Sigmoid colon (tissue), 7 donors: ENCODE measurements around the gene AACS. TPM values are rescaled to one million over a fixed set of nuclear protein-coding genes. Genes with fewer than 3 reads are reported as not detected.
"Not testable (repeated sequence)": the region's sequence is repeated elsewhere in the genome, so short reads cannot be mapped to it uniquely, and the experiment has no call there.

Experiments used
- DNase-seq: peaks from one replicate; pipeline ENCODE4 v3.0.0-alpha.2; 2019
- H3K27ac ChIP-seq, 4 donors: fragments of 200-600 bp; sonication (generic); one replicate each; pipeline ENCODE4 v1.5.1; 2016 to 2019; ENCODE audit warnings: mild to moderate bottlenecking in 1 of 4
- H3K27me3 ChIP-seq, 3 donors: fragments of 200-600 bp; sonication (generic); one replicate each; pipeline ENCODE4 v1.5.1; 2019; ENCODE audit warnings: mild to moderate bottlenecking in 1 of 3
- H3K36me3 ChIP-seq, 4 donors: fragments of 200-600 bp; sonication (generic); one replicate each; pipeline ENCODE4 v1.5.1; 2016 to 2019
- H3K4me1 ChIP-seq, 4 donors: fragments of 200-600 bp; sonication (generic); one replicate each; pipeline ENCODE4 v1.5.1; 2017 to 2019
- H3K4me3 ChIP-seq, 4 donors: fragments of 200-600 bp; sonication (generic); one replicate each; pipeline ENCODE4 v1.5.1; 2017 to 2019; ENCODE audit warnings: mild to moderate bottlenecking in 2 of 4, moderate library complexity in 1 of 4
- H3K9me3 ChIP-seq, 4 donors: fragments of 200-600 bp in 3 of 4; sonication (generic) in 3 of 4; one replicate each; pipeline versions ENCODE4 v1.5.1 to v1.6.1; 2013 to 2019
- CTCF ChIP-seq, 4 experiments: fragments of 450-650 bp in 3 of 4; fragments of 200-600 bp in 1 of 4; IDR thresholded peaks; one replicate each; pipeline ENCODE4 v1.5.1; 2016 to 2019; ENCODE audit warnings: antibody characterized with exemption in 4 of 4, mild to moderate bottlenecking in 3 of 4, moderate library complexity in 2 of 4
- EP300 ChIP-seq, 4 donors: sonication (generic); formaldehyde crosslinking; IDR thresholded peaks; one replicate each; pipeline ENCODE4 v1.6.1; 2017; ENCODE audit warnings: antibody characterized with exemption in 4 of 4
- POLR2A ChIP-seq, 2 donors: fragments of 450-650 bp; IDR thresholded peaks; one replicate each; pipeline ENCODE4 v1.6.1; 2016; ENCODE audit warnings: antibody characterized with exemption in 2 of 2, mild to moderate bottlenecking in 2 of 2, moderate library complexity in 2 of 2
- POLR2AphosphoS5 ChIP-seq, 4 donors: sonication (generic); formaldehyde crosslinking; IDR thresholded peaks; one replicate each; pipeline ENCODE4 v1.6.1; 2017; ENCODE audit warnings: antibody characterized with exemption in 4 of 4
- WGBS, 2 donors: extraction: QIAGEN DNeasy Blood & Tissue Kit; methylation state at CpG; one replicate each; pipeline ENCODE4 v1.1.7; 2013; 5-methylcytosine and 5-hydroxymethylcytosine counted together
- intact Hi-C: fragments of 100-400 bp; cut with DNase I; formaldehyde crosslinking; loops from one replicate; pipeline ENCODE4 v1.15.1; 2023
- polyA plus RNA-seq, 3 donors: library from polyadenylated mRNA; stranded (reverse); fragments of 200-250 nt; gene quantifications; one replicate each; pipeline ENCODE4 v1.2.3, GENCODE V29; 2013
- total RNA-seq, 4 donors: library from RNA; depleted of rRNA; stranded (reverse); fragments of >200 nt; gene quantifications; one replicate each; pipeline ENCODE4 v1.1.0, GENCODE V29; 2016
- donor health status: healthy with polysubstance abuse.
- donor health status: Bipolar disorder and iron deficiency.
- donor health status: healthy.

AACS gene
- total and polyA plus RNA-seq, 7 donors, result 8.1 to 38.0 (median 12.7) TPM

- Histone ChIP-seq H3K36me3 (peaks cover 0 to 60% (median 6%) of the 10 kb centered on the region in 4 donors), H3K4me1 (peaks cover 0 to 3% (median 0%) of the 10 kb centered on the region in 4 donors), H3K27ac (no peak overlapping the region), H3K27me3 (no peaks in the 10 kb centered on the region), H3K4me3 (no peak overlapping the region), H3K9me3 (no peaks in the 10 kb centered on the region)
- WGBS, 2 donors, result 89 to 94% methylated on average over 6 of the region's 6 CpGs
- no peak for DNase-seq
- intact Hi-C loops, result no loop called here
- TF ChIP-seq POLR2A (IDR thresholded peaks at IDR 0.05) (no peak), CTCF (IDR thresholded peaks at IDR 0.05) (no peak), EP300 (IDR thresholded peaks at IDR 0.05) (no peak), POLR2AphosphoS5 (IDR thresholded peaks at IDR 0.05) (no peak)
These were observed 40.4 kb downstream of the AACS start for GRCh38 chr12:125105600-125105999.

DNA sequence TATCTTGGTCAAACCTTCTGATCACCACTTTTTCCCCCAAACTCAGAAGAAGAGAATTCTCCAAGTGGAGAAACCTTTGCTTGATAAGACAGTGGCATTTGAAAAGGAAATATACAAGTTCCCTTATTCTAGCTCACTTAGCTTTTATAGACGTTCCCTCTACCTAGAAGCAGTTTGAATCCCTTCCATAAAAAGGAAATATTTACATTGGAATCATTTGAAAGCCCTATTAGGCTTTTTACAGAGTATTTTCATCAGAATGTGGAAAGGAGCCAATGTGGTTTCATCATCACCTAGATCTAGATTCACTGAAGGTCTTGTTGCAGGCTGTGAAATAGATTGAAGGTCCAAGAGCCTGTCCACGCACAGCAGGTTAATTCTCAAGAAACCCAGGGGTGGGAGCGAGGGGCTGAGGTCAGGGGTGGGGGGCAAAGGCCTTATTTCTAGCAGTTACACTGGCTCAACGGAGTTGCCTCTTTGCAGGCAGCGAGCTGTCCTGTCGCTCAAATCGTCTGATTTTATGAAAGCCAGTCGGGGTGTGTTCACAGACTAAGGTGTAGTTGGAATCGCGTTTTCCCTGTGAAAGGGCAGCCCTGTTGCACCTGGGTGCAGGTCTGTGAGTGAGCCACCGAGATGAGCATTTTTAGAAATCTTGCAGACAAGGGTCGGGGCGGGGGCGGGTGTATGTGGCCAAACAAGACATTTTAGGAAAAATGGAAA, 45.6 kb downstream of the AACS start:
- no peaks in the 10 kb centered on the region for H3K9me3 ChIP-seq
- 16 to 67% methylated on average over 14 of the region's 14 CpGs for WGBS, 2 donors
- no peak for DNase-seq
- no peak for TF ChIP-seq POLR2AphosphoS5 (IDR thresholded peaks at IDR 0.05)
- TF ChIP-seq CTCF (IDR thresholded peaks at IDR 0.05), result no peak
- no peak for TF ChIP-seq EP300 (IDR thresholded peaks at IDR 0.05)
- no peak for TF ChIP-seq POLR2A (IDR thresholded peaks at IDR 0.05)
- peaks cover 0 to 63% (median 3%) of the 10 kb centered on the region in 4 donors for H3K36me3 ChIP-seq
- H3K4me1 ChIP-seq, result peaks cover 0 to 5% (median 0%) of the 10 kb centered on the region in 4 donors
- H3K4me3 ChIP-seq, result no peak overlapping the region
- no peak overlapping the region for H3K27ac ChIP-seq
- intact Hi-C loops, result no loop called here
- H3K27me3 ChIP-seq, result no peaks in the 10 kb centered on the region

DNA sequence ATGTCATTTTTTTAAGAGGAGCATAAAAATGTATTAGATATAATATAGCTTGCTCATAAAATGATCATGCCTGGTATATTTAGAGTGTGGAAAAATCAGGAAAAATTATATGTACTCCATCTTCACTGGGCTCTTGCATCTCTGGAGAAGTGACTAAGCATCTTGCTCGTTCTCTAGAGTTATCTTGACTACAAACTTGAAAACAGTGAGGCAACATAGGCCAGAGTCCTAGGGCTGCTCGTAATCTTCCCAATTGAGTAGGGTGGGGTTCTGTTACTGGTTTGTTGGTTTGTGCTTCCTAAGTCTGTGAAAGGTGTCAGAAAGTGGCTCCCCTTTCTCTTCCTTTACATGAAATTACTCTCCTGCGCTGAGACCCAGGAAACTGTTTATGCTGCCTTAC, 46.2 kb downstream of the AACS start:
- Histone ChIP-seq H3K27ac (no peak overlapping the region), H3K27me3 (no peaks in the 10 kb centered on the region), H3K4me3 (no peak overlapping the region), H3K9me3 (no peaks in the 10 kb centered on the region), H3K4me1 (peaks cover 0 to 5% (median 0%) of the 10 kb centered on the region in 4 donors), H3K36me3 (peaks cover 0 to 61% (median 3%) of the 10 kb centered on the region in 4 donors)
- DNase-seq, result no peak
- 25 to 72% methylated on average over 3 of the region's 3 CpGs for WGBS, 2 donors
- intact Hi-C loops, result no loop called here
- TF ChIP-seq POLR2AphosphoS5 (IDR thresholded peaks at IDR 0.05) (no peak), POLR2A (IDR thresholded peaks at IDR 0.05) (no peak), EP300 (IDR thresholded peaks at IDR 0.05) (no peak), CTCF (IDR thresholded peaks at IDR 0.05) (no peak)

DNA sequence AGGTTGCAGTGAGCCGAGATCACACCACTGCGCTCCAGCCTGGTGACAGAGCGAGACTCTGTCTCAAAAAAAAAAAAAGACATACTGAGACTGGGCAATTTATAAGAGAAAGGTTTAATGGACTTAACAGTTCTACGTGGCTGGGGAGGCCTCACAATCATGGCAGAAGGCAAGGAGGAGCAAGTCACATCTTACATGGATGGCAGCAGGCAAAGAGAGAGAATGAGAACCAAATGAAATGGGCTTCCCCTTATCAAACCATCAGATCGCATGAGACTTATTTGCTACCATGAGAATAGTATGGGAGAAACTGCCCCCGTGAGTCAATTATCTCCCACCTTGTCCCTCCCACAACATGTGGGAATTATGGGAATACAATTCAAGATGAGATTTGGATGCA, 47.4 kb downstream of the AACS start:
- intact Hi-C loops, H3K27ac ChIP-seq, H3K27me3 ChIP-seq, DNase-seq, H3K4me1 ChIP-seq, H3K9me3 ChIP-seq, H3K4me3 ChIP-seq: not testable (repeated sequence)
- WGBS, 2 donors, result 97 to 98% methylated on average over 6 of the region's 6 CpGs
- peaks cover 0 to 49% (median 3%) of the 10 kb centered on the region in 4 donors for H3K36me3 ChIP-seq

DNA sequence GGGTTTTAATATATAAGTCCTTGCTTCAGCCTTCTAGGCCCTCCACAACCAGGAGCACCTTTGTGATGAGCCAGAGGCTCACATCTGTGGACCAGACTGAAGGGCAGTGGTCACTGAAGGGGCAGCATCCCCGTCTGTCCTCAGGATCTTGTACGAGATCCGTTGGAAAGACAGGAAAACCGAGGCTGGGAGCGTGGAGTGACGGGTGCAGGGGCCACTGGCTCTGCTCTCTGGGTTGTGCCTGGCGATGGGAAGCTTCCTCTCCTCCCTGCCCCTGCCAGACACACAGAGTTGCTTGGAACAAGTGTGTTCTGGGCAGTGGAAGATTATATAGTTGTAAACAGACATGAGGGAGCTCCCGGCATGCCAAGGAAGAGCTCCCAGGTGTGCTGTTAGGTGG, 48.0 kb downstream of the AACS start:
- Histone ChIP-seq H3K9me3 (no peaks in the 10 kb centered on the region), H3K4me1 (peaks cover 0 to 5% (median 0%) of the 10 kb centered on the region in 4 donors), H3K36me3 (peaks cover 0 to 46% (median 3%) of the 10 kb centered on the region in 4 donors), H3K4me3 (no peak overlapping the region), H3K27me3 (no peaks in the 10 kb centered on the region), H3K27ac (no peak overlapping the region)
- no peak for DNase-seq
- WGBS, 2 donors, result 96% methylated on average over 8 of the region's 8 CpGs
- intact Hi-C loops, result no loop called here
- TF ChIP-seq CTCF (IDR thresholded peaks at IDR 0.05) (no peak), POLR2AphosphoS5 (IDR thresholded peaks at IDR 0.05) (no peak), POLR2A (IDR thresholded peaks at IDR 0.05) (no peak), EP300 (IDR thresholded peaks at IDR 0.05) (no peak)
